ENCODE data around the gene BRSK1. TPM values are rescaled to one million over a fixed set of nuclear protein-coding genes. Genes with fewer than 3 reads are reported as not detected.
A peak's percentile ranks its signal among the peaks of the same experiment; 100 is the strongest.

BRSK1 gene
- total and polyA plus RNA-seq, 10 of the 15 experiments (the other 5 are each of a cell fraction or from before 2014, with no cell fraction given) = 0.03 to 0.76 (median 0.25) TPM; not detected in 4

GRCh38 chr19:55345101-55345817, 61.5 kb downstream of the BRSK1 start:
- ChIA-PET POLR2A (interaction anchor here (0.5 kb wide), 1 partner anchor 19 kb away, joined by 3 read pairs; no protein-coding TSS in a partner anchor), RAD21 (ENCODE audit: unreplicated experiment) (no interaction called here), SMC1A (ENCODE audit: uncharacterized antibody, unreplicated experiment) (no interaction called here), CTCF (no interaction called here)
- Histone ChIP-seq H3K4me3 (no peak overlapping the region), H4K20me1 (ENCODE audit: control insufficient read depth, insufficient read depth) (no peaks in the 10 kb centered on the region), H3K4me1 (ENCODE audit: control insufficient read depth, insufficient read depth, low read length) (peaks cover 4% of the 10 kb centered on the region; the same call in 1 of the 2 replicates), H3K4me2 (ENCODE audit: control insufficient read depth, insufficient read depth) (no peak overlapping the region), H2AFZ (ENCODE audit: control insufficient read depth, low read depth, low read length) (no peak overlapping the region), H3K27me3 (replicated peaks in 1 of 2; ENCODE audit: control insufficient read depth in 2 of 2, insufficient read depth in 2 of 2, low read length in 1 of 2) (no peaks in the 10 kb centered on the region), H3K79me2 (ENCODE audit: control insufficient read depth, insufficient read depth, low read length) (peaks cover 4% of the 10 kb centered on the region), H3K36me3 (ENCODE audit: control insufficient read depth in 2 of 2, insufficient read depth in 2 of 2, low read length in 1 of 2) (no peaks in the 10 kb centered on the region; a peak in 1 of 4 replicates), H3K9me3 (replicated peaks; ENCODE audit: control insufficient read depth, insufficient read depth, low read length) (no peaks in the 10 kb centered on the region), H3K27ac (ENCODE audit: control insufficient read depth, insufficient read depth) (no peak overlapping the region), H3K9ac (ENCODE audit: control insufficient read depth, insufficient read depth, low read length) (no peak overlapping the region)
- FAIRE-seq = no peak
- BruUV-seq (replicated peaks) = no TSS peak
- DNase-seq (ENCODE audit: low read depth, low spot score) = no peak
- in situ Hi-C loops (cut with MboI) = no loop called here
- WGBS (ENCODE audit: insufficient coverage, insufficient replicate concordance, low lambda C conversion rate, missing lambda C conversion rate) = 78% methylated on average over 19 of the region's 22 CpGs
- 0 out of 2 replicates have a peak, but pooled peaks have one; percentile 21 for TF ChIP-seq POLR2A (IDR thresholded peaks at IDR 0.05; ENCODE audit: low read depth, low read length)
- no peak for TF ChIP-seq SKIL (IDR thresholded peaks at IDR 0.05; ENCODE audit: low read depth, poor library complexity, severe bottlenecking)
- ATAC-seq = no peak
- intact Hi-C loops (cut with micrococcal nuclease; ENCODE audit: unreplicated experiment) = no loop called here
